GM12874 (cell line): ENCODE measurements around the gene LRMDA.

ENCODE experiments used
- TF ChIP-seq, protein P1 (sequence below): IDR thresholded peaks from 2 replicates; pipeline ENCODE4 v1.5.1; 2011; ENCODE audit warnings: low read depth, mild to moderate bottlenecking, control low read depth, low read length, moderate library complexity; ENCODE audit not compliant: insufficient read depth

Gene LRMDA

DNA sequence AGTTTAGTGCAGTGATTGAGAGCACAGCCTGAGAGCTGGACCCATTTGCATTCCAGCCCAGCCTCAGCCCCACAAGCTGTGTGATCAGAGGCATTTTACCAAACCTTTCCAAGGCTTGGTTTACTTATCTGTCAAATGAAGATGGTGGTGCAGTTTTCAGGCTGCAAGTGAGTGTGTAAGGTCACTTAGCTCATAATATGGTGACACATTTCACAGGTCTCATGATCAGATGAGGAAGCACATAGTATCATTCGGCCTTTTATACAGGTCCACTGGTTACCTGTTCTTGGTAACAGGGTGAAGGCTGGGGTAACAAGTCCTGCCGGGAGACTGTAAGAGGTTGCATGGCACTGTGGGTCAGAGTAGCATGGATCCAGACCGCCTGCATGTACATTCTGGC is 371.7 kb downstream of the LRMDA start:
- TF ChIP-seq, protein P1, sequence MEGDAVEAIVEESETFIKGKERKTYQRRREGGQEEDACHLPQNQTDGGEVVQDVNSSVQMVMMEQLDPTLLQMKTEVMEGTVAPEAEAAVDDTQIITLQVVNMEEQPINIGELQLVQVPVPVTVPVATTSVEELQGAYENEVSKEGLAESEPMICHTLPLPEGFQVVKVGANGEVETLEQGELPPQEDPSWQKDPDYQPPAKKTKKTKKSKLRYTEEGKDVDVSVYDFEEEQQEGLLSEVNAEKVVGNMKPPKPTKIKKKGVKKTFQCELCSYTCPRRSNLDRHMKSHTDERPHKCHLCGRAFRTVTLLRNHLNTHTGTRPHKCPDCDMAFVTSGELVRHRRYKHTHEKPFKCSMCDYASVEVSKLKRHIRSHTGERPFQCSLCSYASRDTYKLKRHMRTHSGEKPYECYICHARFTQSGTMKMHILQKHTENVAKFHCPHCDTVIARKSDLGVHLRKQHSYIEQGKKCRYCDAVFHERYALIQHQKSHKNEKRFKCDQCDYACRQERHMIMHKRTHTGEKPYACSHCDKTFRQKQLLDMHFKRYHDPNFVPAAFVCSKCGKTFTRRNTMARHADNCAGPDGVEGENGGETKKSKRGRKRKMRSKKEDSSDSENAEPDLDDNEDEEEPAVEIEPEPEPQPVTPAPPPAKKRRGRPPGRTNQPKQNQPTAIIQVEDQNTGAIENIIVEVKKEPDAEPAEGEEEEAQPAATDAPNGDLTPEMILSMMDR, result no peak

DNA sequence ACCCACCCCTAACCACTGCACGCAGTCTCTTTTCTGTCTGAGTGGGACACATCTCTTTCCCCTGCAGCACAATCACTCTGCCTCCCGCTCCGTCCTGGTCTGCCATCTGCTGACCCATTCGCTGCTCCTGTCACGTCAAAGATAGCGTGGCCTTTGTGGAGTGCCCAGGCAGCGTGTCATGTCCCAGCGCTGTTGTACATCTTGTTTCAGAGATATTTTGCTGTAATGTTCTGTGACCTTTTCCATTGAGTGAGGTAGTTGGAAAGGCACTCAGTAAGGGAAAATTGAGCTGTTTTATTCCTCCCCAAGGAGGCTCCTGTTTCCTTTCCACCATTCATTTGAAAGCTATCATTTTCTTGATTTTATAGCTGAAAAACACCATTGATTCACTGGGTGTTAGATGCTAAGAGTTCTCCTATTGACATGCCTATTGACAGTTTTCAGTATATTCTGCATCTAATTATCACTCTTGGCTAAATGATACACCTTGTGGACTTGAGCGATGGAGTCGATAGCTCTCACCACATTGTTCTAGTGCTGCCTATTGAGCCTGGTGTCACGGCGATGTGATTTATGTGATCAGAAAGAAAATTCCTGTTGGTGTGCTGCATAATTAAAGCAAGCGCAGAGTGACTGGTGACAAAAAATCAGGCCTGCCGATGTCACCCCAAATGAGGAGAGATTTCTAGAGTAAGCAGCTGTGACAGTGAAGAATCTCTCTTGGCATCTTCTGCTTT is 372.6 kb downstream of the LRMDA start:
- TF ChIP-seq, protein P1, result no peak

DNA sequence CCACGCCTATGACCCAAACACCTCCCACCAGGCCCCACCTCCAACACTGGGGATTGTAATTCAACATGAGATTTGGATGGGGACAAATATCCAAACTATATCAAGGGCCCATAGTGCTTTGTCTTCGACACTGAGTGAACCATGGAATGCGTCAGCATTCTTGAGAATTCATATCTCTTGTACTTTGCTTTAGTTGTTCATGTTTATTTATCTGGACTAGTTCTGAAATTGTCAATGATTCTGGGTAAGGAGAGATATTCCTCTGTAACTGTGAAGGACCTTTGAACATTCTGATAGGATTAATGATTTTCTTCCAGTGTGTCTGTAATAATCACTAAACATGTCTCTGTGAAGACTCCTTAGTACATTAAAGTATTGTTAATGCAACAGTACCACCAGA is 374.8 kb downstream of the LRMDA start:
- TF ChIP-seq, protein P1, result no peak

DNA sequence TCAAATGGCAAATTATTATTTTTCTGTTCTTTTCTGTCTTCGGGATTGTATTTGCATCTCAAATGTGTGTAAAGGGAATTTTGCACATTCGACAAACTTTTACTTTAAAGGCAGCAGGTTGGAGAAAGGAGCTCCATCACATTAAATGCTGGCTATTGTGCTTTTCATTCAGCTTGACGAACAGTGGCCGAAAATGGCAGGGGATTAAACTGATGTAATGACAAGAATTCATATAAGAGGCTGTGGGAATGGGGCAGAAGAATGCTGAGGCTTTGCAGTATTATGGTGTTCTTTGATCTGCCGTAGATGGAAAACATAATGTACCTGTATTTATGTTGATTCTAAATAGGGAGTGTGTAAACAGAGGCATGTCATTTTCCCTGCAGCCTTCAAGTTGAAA is 376.0 kb downstream of the LRMDA start:
- TF ChIP-seq, protein P1, result no peak

DNA sequence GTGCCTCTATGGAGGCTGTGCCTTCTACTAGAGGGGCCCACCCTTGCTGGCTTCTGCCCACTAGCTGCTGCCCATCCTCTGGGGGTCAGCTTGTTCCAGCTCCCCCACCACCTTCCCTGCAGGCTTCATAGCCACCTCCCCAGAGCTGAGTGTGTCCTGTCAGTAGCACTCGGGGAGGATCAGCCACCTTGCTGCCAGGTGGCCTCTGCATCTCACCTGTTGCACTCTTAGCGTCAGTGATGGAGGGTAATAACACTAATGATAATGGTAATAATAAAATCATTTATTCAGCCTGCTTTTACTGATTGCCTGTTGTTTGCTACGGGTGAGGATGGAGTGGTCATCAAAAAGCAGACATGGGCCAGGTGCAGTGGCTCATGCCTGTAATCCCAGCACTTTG is 377.6 kb downstream of the LRMDA start:
- TF ChIP-seq, protein P1, result no peak

DNA sequence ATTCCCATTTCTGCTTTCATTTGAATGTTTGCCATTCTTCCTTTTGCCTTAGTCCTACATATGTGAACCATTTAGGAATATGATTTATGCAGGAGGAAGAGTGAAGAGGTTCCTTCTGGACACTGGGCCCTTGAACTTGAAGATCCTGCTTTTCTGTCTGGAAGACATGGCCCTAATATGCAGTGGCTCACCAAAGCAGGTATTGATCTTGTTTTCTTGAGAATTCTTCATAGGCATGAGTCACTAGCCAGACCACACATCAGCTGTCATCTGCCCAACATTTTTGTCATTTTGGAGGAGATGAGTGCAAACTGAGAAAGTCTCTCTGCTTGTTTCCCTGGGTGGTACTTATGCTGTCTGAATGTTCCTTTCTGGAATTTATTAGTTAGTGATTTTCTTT is 382.6 kb downstream of the LRMDA start:
- TF ChIP-seq, protein P1, result no peak

DNA sequence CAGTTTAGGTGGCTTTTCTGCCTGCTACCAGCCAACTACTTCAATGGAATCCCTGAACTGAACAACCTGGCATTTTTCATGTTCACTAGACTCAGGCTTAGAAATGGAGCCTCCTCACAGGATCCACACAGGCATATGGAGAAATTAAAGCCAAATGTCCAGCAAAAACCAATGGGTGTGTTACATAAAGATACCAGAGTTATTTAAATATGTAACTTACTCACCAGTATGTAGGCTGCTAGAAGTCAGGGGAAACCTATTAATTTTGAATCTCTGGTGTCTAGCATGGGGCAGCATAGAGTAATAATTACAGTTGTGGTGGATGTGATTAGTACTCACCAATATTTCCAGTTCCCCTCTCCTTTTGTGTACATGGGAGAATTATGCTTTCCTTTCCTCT is 383.6 kb downstream of the LRMDA start:
- TF ChIP-seq, protein P1, result no peak

DNA sequence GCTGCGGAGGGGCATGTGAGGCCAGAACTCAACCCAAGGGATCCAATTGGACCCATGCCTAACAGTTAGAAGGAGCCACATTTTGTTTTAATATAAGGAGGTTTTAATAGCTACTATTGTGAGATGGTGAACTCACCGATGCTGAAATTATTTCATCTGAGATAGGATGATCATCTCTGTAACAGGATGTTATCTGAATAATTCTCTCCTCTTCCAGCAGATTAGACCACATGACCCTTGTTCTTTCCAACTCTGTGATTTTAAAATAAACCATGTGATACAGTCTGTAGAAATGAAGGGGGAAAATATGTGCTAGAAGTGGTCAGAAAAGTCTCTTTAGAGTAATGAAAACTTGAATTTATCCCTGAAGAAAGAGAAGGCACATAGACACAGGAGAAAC is 385.8 kb downstream of the LRMDA start:
- TF ChIP-seq, protein P1, result no peak
